Inferior parietal cortex (tissue), 1 donor: ENCODE measurements around the gene RNF217.

ENCODE experiments used
- DNase-seq: peaks from one replicate; pipeline ENCODE4 v3.0.0-alpha.2; 2016; ENCODE audit errors: extremely low spot score

Gene RNF217

GRCh38 chr6:124987999-124988591, 25.9 kb downstream of the RNF217 start:
- no peak for DNase-seq

DNA sequence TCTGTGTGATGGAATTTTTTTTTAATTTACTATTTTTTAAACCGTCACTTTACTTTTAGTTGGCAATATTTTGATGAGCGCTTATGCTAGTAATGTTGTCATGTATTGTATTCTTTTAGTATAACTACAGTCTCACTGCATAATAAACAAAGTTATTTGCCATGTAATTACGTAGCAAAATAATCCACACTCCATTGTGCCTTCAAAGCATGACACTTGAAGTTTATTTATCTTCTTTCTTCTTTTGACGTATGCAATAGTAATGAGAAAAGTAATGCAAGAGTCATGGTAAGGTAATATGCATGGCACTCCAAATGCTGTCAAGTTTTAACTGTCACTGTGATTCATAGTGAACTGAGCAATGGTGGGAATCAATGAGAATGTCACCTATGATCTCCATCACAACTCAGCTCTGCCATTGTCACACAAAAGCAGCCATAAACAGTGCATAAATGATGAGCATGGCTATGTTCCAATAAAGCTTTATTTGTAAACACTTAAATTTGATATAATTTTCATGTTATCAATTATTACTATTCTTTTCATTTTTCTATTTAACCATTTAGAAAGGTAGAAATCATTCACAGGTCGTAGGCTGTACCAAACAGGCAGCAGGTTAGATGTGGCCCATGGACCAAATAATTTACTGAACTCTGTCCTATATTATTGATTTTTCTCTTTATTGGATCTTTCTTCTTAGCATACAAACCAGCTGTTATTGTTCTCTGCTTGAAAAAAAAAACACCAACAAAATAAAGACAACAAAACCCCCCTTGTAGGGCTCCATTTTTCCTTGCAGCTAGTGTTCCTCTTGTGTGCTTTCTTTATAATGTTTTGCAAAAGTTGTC, 27.1 kb downstream of the RNF217 start:
- DNase-seq = no peak

GRCh38 chr6:124990988-124991387, 28.8 kb downstream of the RNF217 start:
- no peak for DNase-seq

DNA sequence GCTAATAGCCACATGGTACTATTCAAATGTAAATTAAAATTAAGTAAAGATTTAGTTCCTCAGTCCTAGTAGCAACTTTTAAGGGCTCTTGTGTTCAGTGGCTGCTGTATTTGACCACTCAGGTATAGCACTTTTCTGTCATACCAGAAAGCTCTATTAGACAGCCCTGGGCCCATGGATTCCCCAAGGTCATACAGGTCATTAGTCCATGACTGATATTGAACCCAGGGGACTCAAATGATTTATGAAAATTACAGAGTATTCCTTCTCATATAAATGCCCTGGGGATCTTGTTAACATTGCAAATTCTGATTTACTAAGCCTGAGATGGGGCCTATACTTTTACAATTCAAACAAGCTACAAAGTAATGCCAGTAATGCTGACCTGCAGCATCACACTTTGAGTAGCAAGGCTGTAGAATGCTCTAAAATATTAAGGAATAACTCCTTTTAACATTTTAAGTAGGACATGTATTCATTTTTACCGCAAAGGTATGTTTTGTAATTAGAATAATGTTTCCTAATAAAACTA, 29.6 kb downstream of the RNF217 start:
- DNase-seq = no peak

GRCh38 chr6:124993327-124993726, 31.1 kb downstream of the RNF217 start:
- no peak for DNase-seq

GRCh38 chr6:124994648-124995047, 32.4 kb downstream of the RNF217 start:
- no peak for DNase-seq

DNA sequence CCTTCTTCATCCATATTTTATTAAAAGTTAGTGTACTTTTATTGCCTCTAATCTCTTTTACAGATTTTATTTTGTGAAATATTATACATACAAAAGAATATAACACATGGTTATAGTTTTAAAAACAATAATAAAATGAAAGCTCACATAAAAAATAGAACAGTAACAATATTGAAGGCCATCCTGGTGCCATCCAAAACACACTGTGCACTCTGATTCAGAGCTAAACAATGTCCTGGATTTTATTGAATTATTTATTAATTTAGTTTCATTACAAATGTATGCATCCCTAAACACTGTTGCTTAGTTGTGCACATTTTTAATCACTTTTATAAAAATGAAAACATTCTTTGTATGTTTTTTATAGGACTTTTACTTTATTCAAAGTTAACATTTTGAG, 32.9 kb downstream of the RNF217 start:
- DNase-seq = no peak

DNA sequence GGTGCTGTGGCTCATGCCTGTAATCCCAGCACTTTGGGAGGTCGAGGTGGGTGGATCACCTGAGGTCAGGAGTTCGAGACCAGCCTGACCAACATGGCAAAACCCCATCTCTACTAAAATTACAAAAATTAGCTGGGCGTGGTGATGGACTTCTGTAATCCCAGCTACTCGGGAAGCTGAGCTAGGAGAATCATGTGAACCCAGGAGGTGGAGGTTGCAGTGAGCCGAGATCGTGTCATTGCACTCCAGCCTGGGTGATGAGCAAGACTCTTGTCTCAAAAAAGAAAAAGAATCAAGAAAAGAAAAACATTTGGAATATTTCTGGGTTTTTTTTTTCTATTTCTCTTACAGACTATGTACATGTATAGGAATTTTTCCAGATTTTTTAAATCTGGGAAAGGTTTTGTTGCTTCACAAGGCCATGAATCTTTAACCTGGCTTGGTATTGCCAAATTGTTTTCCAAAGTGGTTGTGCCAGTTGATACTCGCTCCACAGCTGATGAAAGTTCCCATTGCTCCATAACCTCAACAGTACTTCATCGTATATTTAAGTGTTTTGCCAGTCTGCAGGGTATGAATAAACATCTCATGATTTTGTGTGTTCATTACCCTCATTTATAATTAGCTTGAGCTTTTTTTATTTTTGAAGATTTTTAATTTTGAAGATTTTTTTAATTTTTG, 33.5 kb downstream of the RNF217 start:
- DNase-seq = no peak

- no peak for DNase-seq
Observed at GRCh38 chr6:124996411-124996810, 34.2 kb downstream of the RNF217 start.

DNA sequence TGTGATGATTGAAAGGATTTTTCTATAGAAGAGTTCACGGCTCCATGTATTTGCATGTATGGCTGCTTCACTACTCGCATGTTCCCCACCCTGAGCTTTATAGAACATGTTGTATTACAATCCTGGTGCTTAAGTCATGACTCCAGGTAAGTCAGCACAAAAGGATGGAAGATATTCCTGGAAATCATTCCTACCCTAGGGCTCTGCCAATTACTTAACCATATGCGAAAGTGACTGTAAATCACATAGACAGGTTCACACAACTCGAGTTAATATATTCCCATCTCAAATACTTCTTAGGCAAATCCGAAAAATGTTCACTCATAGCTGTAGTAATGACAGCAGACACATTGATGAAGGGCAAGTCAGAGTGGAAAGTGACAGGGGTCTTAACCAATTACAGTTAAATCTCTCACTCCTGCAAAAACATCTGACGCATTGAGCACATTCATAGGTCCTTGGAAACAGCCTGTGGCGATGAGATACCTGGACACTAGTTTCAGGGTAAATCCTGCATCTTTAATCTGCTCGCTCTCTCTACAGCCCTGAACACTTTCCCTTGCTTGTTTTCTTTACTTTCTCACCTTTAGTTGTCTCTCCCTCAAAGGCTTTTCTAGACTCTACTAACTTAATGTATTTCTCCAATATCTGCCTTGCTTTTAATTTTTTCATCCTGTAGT, 35.1 kb downstream of the RNF217 start:
- no peak for DNase-seq

DNA sequence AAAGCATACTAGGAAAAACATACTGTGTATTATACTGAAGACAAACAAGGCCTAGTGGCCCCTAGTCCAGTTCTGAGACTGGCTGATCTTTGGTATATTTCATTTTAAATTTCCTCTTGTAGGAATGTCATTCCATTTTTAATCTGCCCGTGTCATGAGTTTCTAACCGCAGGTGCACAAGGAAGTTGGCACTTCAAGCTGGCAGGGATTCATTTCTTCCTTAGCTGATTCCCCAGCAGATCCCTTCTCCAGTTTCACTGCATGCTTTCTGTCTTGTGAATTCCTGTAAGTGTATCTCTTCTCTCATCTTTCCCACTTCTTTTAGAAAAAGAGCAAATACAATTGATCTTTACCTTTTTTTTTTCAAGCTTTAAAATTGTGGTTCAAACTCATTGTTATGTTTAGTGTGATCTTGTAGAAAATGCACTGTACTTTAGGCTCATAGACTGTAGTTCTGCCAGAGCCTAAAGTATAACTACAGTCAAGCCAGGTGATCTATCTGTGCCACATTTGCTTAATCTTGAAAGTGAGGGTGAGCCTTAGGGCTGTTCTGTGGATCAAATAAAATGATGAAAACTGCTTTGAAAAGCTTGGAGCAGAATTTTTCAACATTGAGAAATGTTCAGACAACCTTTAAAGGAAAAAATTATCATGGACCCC, 37.0 kb downstream of the RNF217 start:
- DNase-seq = no peak

DNA sequence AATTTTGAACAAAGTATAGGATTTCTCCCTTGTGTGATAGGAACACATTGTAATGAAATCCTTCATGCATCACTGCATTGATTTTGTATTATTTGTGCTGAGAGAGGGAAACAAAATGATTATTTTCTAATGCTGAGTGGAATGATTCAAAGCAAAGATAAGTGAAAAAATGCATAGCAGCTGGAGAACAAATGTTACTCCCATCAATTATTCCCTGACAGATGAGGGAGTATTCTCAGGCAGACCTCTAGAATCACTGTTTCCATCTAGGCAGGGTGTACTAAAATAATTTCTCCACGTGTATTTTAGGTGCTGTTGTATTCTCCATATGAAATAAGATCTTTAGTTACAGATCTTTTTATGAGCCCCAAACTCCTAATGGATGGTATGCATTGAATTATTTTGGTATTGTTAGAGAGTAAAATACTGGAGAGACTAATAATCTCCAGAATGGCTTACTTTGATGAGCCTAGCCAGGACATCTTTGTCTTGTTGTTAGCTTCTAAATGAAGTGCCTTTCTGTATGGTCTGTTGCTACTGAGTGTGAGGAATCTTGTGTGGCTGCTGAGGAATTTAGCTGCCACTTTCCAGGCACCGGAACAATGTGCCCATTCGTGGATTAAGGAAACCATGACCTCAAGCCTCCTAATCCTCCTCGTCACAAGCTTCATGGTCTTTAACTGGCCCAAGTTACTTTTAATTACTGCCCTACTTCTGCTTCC, 39.6 kb downstream of the RNF217 start:
- no peak for DNase-seq

DNA sequence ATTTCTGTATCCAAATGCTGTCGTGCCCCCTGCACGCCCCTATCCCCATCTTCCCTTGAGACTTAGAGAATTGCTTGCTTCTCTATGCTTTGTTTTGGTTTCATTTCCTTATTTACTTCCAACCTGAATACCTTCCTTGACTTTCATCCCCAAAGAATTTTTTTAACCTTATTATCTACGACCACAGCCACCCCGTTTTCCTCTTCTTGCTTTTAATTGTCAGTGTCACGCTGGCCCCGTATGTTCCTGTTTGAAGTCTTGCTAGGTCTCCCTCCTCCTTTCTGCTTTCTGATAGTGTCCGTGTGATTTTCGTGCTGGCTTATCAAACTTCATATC, 40.1 kb downstream of the RNF217 start:
- no peak for DNase-seq

- no peak for DNase-seq
Observed at GRCh38 chr6:125003070-125003469, 40.8 kb downstream of the RNF217 start.

- no peak for DNase-seq
Observed at GRCh38 chr6:125004198-125004597, 42.0 kb downstream of the RNF217 start.

DNA sequence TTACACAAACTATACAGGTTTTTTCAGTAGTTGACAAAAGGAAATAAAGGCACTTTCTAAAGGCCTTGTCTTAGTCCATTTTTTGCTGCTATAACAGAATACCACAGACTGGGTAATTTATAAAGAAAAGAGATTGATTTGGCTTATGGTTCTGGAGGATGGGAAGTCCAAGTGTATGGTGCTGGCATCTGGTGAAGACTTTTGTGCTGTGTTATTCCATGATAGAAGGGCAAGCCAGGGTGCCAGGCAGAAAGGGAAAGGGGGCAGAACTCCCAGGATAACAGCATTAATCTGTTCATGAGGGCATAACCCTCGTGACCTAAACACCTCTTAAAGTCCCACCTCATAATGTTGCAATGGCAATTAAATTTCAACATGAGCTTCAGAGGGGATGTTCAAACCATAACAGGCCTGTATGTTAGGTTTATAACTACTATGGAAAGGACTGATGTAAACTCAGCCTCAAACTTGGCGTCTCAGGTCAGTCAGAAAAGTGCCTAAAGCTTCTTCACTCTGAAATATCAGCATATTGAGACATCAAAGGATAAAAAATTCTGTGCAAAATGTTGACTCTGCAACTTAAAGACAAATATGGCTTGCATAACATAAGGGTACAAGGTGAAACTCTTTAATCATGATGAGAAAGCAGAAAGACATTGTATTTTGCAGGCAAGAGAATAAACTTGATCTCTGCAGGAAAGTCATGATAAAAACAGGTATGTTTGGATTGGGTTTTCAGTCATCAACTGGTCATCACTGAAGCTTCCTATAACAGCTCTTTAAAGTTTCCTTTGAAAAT, 42.8 kb downstream of the RNF217 start:
- DNase-seq = no peak

DNA sequence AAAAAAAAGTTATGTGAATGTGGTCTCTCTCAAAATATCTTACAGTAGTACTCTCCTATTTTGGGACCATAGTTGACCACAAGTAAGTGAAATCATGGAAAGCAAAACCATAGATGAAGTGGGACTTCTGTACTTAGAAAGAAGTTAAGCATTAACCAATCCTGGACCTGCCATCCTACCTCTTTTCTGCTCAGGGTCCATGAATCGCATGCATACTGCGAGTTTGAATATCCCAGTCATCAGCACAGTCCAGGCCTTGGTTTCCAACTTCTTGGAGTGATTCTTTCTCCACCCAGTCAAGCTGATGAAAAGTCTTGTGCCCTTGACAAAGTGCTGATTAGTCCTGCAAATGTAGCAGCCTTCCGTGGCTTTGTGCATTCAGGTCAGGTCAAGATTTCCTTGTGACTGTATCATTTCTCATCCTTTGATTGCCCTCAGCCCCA, 46.0 kb downstream of the RNF217 start:
- no peak for DNase-seq

GRCh38 chr6:125008957-125009356, 46.7 kb downstream of the RNF217 start:
- DNase-seq = no peak

DNA sequence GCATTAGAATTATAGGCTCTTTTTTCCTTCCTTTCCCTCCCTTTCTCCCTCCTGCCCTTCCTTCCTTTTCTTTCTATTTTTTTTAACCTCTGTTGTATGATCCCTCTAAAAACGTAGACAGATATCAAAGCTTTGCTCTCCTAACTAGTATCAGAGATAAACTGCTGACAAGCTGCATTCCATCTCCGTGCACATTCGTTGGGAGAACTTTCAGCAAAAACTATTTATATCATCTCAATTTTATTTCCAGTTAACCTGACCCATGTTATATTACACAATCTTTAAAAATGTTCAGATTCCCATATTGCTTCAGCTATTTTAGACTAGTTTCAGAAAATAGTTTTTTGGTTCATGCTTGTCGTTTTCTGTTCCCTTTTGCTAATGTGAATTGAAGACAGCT, 47.3 kb downstream of the RNF217 start:
- no peak for DNase-seq
